T-helper 1 cell treated with Interleukin-12 subunit alpha and Interleukin-12 subunit beta and Interleukin-4 antibody, amounts not matched to agents 30 ng/mL and 1 ng/mL, for 36 hours (primary cell): ENCODE results near the gene ST7. TPM values are rescaled to one million over a fixed set of nuclear protein-coding genes. Genes with fewer than 3 reads are reported as not detected.
"Not testable (repeated sequence)": the region's sequence is repeated elsewhere in the genome, so short reads cannot be mapped to it uniquely, and the experiment has no call there.

Source experiments
- intact Hi-C: fragments of 100-400 bp; cut with micrococcal nuclease; formaldehyde crosslinking; loops from one replicate; pipeline ENCODE4 v1.15.1; 2024
- total RNA-seq: library from RNA; stranded (reverse); gene quantifications from 2 replicates; pipeline ENCODE4 v1.2.3, GENCODE V29; 2022

Gene ST7
- total RNA-seq, 1 donor from 2014 or later: 3.4 TPM

- intact Hi-C loops: no loop called here
These were observed 67.3 kb downstream of the ST7 start for GRCh38 chr7:117020591-117020973.

- intact Hi-C loops: no loop called here
These were observed 68.1 kb downstream of the ST7 start for GRCh38 chr7:117021366-117021765.

GRCh38 chr7:117021986-117022385 lies 68.7 kb downstream of the ST7 start:
- intact Hi-C loops: no loop called here

DNA sequence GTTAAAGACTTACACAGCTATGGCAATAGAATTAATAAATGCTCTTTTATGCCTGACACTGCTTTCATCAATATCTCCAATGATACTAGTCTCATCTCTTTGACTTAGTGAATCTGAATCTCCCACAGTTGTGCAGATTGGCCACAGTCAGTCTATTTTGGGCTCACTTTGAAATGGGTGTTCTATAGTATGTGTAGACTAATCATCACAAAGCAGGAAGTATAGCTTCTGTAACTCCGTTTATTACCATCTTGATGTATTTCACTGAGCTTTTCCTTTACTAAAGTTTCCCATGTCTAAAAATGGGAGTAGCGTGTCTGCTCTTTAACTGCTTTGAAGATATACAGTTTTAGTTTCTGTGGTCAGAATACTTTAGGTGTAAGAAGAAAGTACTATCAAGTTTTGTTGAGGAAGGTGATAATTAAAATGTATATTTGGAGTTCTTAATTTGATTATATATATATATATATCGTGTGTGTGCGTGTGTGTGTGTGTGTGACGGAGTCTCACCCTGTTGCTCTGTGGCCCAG lies 70.1 kb downstream of the ST7 start:
- intact Hi-C loops: no loop called here

GRCh38 chr7:117024811-117025210 lies 71.5 kb downstream of the ST7 start:
- intact Hi-C loops: no loop called here

DNA sequence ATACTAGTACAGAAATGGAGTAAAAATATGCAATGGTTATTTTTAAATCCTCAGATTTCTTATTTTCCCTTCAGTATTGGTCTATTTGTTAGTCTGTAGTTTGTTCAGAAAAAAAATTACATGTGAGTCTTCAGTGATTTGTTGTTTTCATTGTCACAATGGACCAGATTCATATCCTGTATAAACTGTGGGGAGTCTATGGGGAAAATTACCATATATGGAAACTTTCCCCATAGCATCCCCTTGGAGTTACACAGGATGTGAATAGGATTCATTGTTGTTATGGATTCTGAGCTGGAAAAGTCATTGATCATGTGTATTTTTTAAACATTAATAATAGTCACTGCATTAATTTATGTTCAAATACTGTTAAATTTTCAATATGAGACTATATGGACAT lies 72.6 kb downstream of the ST7 start:
- intact Hi-C loops: no loop called here

GRCh38 chr7:117030346-117030745 lies 77.0 kb downstream of the ST7 start:
- intact Hi-C loops: not testable (repeated sequence)

DNA sequence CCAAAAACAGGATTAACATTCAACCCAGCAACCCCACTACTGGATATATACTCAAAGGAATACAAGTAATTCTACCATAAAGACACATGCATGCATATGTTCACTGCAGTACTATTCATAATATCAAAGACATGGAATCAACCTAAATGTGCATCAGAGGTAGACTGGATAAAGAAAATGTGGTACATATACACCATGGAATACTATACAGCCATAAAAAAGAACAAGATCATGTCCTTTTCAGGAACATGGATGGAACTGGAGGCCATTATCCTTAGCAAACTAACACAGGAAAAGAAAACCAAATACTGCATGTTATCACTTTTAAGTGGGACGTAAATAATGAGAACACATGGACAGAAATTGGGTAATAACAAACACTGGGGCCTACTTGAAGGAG lies 77.5 kb downstream of the ST7 start:
- intact Hi-C loops: not testable (repeated sequence)

DNA sequence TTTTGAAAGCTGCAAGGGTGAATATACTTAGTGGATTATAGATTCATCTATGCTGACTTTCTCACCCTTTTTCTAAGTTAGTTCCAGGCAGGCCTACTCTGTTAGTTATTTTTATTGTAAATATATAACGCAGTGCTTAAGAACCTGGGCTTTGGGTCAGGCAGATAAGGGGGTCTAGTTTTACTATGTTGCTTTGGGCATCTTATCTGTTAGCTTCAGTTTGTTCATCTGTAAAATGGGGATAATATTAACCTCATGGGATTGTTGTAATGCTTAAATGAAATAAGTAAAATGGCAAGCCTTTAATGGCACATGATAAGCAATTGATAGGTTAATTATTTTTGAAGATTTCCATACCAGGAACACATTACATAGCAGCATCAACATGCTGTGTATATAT lies 79.5 kb downstream of the ST7 start:
- intact Hi-C loops: loop anchor here (1.0 kb wide), 1 partner anchor 12 kb away; no protein-coding TSS in a partner anchor

- intact Hi-C loops: no loop called here
These were observed 81.7 kb downstream of the ST7 start for GRCh38 chr7:117034851-117035464.

GRCh38 chr7:117035465-117035862 lies 82.2 kb downstream of the ST7 start:
- intact Hi-C loops: no loop called here

- intact Hi-C loops: no loop called here
These were observed 82.9 kb downstream of the ST7 start for GRCh38 chr7:117036053-117036669.

- intact Hi-C loops: no loop called here
These were observed 83.5 kb downstream of the ST7 start for GRCh38 chr7:117036836-117037235.

DNA sequence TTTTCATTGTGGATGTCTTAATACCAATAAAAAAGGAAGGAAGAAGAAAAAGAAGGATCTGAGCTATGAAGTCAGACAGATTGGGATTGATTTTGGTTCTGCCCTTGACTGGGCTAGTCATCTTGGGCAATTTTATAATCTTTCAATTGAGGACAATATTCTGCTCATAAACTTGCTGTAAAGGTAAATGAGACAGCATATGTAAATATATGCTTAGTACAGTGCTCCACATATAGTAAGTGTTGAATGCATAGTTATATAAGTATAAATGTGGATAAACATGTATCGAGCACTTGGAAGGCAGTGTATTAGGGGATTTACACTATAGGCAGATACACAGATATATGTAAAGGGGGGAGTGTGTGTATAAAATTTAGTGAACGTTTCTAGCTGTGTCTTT lies 85.1 kb downstream of the ST7 start:
- intact Hi-C loops: no loop called here

DNA sequence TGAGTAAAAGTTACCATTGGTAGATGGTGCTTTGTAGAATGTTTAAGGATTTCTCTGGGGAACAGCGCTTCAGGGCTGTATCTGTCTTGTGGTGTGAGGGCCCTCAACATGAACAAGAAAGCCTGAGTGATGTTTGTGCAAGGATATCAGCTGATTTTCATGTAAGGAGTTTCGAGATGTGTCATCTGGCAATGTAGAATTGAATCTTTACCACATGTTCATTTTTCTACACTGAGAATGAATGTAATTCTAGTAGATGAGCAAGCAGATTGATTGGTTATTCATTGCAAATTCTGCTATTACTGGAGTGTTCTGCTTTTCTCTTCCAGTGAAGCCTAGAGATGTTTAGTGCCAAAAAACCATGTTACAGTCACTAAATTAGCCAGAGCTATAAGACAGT lies 87.7 kb downstream of the ST7 start:
- intact Hi-C loops: loop anchor here (5.0 kb wide), 1 partner anchor 46 kb away; no protein-coding TSS in a partner anchor

- intact Hi-C loops: loop anchor here (5.0 kb wide), 1 partner anchor 45 kb away; no protein-coding TSS in a partner anchor
These were observed 88.5 kb downstream of the ST7 start for GRCh38 chr7:117041822-117042221.

DNA sequence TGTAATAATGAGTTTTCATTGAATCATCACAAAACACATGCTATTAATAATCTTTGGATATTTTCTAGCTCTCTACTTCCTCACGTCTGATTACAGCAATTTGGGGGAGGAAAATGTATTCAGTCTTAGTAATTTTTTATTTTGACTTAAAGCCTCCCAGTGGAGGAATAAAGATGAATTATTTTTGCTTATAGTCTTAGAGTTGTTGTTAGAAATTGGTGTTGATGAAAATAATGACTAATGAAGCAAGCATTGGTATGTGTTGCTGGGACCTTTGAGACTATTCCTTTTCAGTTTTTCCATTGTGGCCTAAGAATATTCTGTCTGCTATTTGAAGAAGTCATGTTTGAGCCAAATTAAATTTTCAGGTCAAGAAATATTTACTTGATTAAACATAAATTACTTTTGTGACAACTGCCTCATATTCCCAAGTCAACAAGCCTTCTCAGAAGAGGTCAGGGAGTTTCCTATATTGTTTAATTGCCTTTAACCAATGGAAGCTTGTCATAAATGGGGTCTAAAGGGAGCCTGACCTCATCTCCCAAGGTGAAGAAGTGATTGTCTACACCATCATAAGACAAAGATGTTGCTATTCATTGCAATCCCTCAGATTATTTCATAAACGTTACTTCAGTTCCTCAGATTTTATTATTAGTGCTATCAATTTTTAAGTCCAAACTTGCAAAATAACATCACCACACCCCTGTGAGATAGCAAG lies 90.0 kb downstream of the ST7 start:
- intact Hi-C loops: loop anchor here (5.0 kb wide), 1 partner anchor 44 kb away; no protein-coding TSS in a partner anchor

- intact Hi-C loops: loop anchor here (1.0 to 5.0 kb wide), 2 partner anchors 12 to 43 kb away; no protein-coding TSS in a partner anchor
These were observed 91.4 kb downstream of the ST7 start for GRCh38 chr7:117044664-117045063.

GRCh38 chr7:117045927-117046710 lies 92.8 kb downstream of the ST7 start:
- intact Hi-C loops: loop anchor here (1.0 kb wide), 1 partner anchor 14 kb away; no protein-coding TSS in a partner anchor

GRCh38 chr7:117047496-117047895 lies 94.2 kb downstream of the ST7 start:
- intact Hi-C loops: no loop called here
